Keratinocyte (primary cell): ENCODE results near the gene PRIMPOL. TPM values are rescaled to one million over a fixed set of nuclear protein-coding genes. Genes with fewer than 3 reads are reported as not detected.

Experiments
- DNase-seq: peaks from one replicate; pipeline ENCODE4 v3.0.0-alpha.2; 2011; ENCODE audit warnings: low read depth, missing footprints, low spot score
- FAIRE-seq: peaks from 2 replicates; lab custom pipeline; 2011; peaks lifted over from hg19 to GRCh38; lab: Jason Lieb, UNC
- H2AFZ ChIP-seq: 2 replicates; pipeline ENCODE4 v1.6.0; 2012; ENCODE audit warnings: low read length, control low read depth, inconsistent platforms; ENCODE audit not compliant: control insufficient read depth
- H3K27ac ChIP-seq: 2 replicates; pipeline ENCODE4 v1.5.1; 2011; ENCODE audit warnings: low read length; ENCODE audit not compliant: control insufficient read depth, insufficient read depth
- H3K27me3 ChIP-seq: 3 replicates; pipeline ENCODE4 v1.6.0; 2011; ENCODE audit warnings: low read length; ENCODE audit not compliant: control insufficient read depth, insufficient read depth; ENCODE audit errors: extremely low read depth
- H3K36me3 ChIP-seq, 2 experiments: 2 replicates in 1 of 2; 3 replicates in 1 of 2; pipeline ENCODE4 v1.5.1; 2011; ENCODE audit warnings: low read length in 2 of 2, mild to moderate bottlenecking in 1 of 2; ENCODE audit not compliant: control insufficient read depth in 2 of 2, insufficient read depth in 2 of 2; ENCODE audit errors: extremely low read depth in 1 of 2
- H3K4me1 ChIP-seq: 3 replicates; pipeline ENCODE4 v1.5.1; 2011; ENCODE audit warnings: low read length; ENCODE audit not compliant: control insufficient read depth, insufficient read depth; ENCODE audit errors: extremely low read depth
- H3K4me2 ChIP-seq: 3 replicates; pipeline ENCODE4 v1.6.0; 2011; ENCODE audit warnings: low read depth, low read length; ENCODE audit not compliant: control insufficient read depth, insufficient read depth; ENCODE audit errors: extremely low read depth
- H3K4me3 ChIP-seq, 3 experiments: fragments of 200-600 bp in 1 of 3; sonication (generic) in 1 of 3; 2 replicates in 2 of 3; 3 replicates in 1 of 3; pipeline ENCODE4 v1.5.1; 2011 to 2016; ENCODE audit warnings: low read length in 3 of 3, mild to moderate bottlenecking in 3 of 3, control low read depth in 2 of 3, inconsistent platforms in 1 of 3, low read depth in 1 of 3, mixed read lengths in 1 of 3, mixed run types in 1 of 3, moderate library complexity in 1 of 3; ENCODE audit not compliant: control insufficient read depth in 2 of 3, insufficient read depth in 2 of 3; ENCODE audit errors: extremely low read depth in 1 of 3
- H3K79me2 ChIP-seq: 2 replicates; pipeline ENCODE4 v1.6.0; 2012; ENCODE audit warnings: low read length; ENCODE audit not compliant: control insufficient read depth, insufficient read depth
- H3K9ac ChIP-seq: 3 replicates; pipeline ENCODE4 v1.6.0; 2011; ENCODE audit warnings: low read length; ENCODE audit not compliant: control insufficient read depth, insufficient read depth; ENCODE audit errors: extremely low read depth
- H3K9me1 ChIP-seq: 3 replicates; pipeline ENCODE4 v1.6.0; 2011; ENCODE audit warnings: low read length; ENCODE audit not compliant: control insufficient read depth, insufficient read depth; ENCODE audit errors: extremely low read depth
- H3K9me3 ChIP-seq: 2 replicates; pipeline ENCODE4 v1.5.1; 2012; ENCODE audit warnings: low read depth, low read length; ENCODE audit not compliant: control insufficient read depth
- H4K20me1 ChIP-seq: 3 replicates; pipeline ENCODE4 v1.6.0; 2011; ENCODE audit warnings: low read length; ENCODE audit not compliant: control insufficient read depth, insufficient read depth; ENCODE audit errors: extremely low read depth
- CTCF ChIP-seq, 3 experiments: IDR thresholded peaks in 1 of 3; conservative IDR thresholded peaks in 1 of 3; optimal IDR thresholded peaks in 1 of 3; 2 replicates in 2 of 3; 3 replicates in 1 of 3; pipeline versions ENCODE3 to v1.5.1; 2011; ENCODE audit warnings: low read length in 3 of 3, mild to moderate bottlenecking in 3 of 3, moderate library complexity in 2 of 3, control low read depth in 1 of 3, inconsistent platforms in 1 of 3; ENCODE audit not compliant: insufficient read depth in 2 of 3; ENCODE audit errors: extremely low read depth in 1 of 3
- EZH2 ChIP-seq: IDR thresholded peaks from one replicate; pipeline ENCODE4 v1.6.1; 2012; ENCODE audit warnings: inconsistent platforms, mild to moderate bottlenecking, low read length, moderate library complexity
- dilution Hi-C: fragments of 300-500 bp; cut with MboI; formaldehyde crosslinking; loops from one replicate; pipeline ENCODE4 v1.7.0; 2020; ENCODE audit warnings: low sequenced_read_pairs; ENCODE audit not compliant: extremely low pct_ligation_motif_present
- polyA plus RNA-seq, 5 experiments: library from polyadenylated mRNA; depleted of rRNA in 3 of 5; stranded (reverse) in 3 of 5; stranded (forward) in 1 of 5; unstranded in 1 of 5; fragments of >200 nt; gene quantifications; 1 replicate in 1 of 5; 2 replicates in 3 of 5; 3 replicates in 1 of 5; pipeline versions ENCODE4 v1.2.1 to v1.2.3, GENCODE V29; 2011 to 2012; ENCODE audit warnings: missing spikeins in 2 of 5, low read depth in 1 of 5, low replicate concordance in 1 of 5

Gene PRIMPOL
- polyA plus RNA-seq, 1 donor (not counting 4 experiments of a cell fraction or from before 2014, with no cell fraction given): 22.8 TPM

- Histone ChIP-seq H4K20me1 (no peaks in the 10 kb centered on the region), H3K4me2 (peak overlapping the region; percentile 77), H3K9ac (peak overlapping the region; percentile 86), H3K4me3 (peak overlapping the region; percentile 58 to 89 (median 89)), H2AFZ (no peak overlapping the region), H3K79me2 (peaks cover 59% of the 10 kb centered on the region), H3K4me1 (peaks cover 14% of the 10 kb centered on the region), H3K36me3 (peaks cover 0 to 8% of the 10 kb centered on the region in 2 experiments), H3K27ac (peak overlapping the region; percentile 81), H3K27me3 (no peaks in the 10 kb centered on the region), H3K9me3 (no peaks in the 10 kb centered on the region), H3K9me1 (no peaks in the 10 kb centered on the region)
- TF ChIP-seq CTCF (optimal IDR thresholded peaks at IDR 0.05 in 1 of 3, IDR thresholded peaks at IDR 0.05 in 1 of 3, conservative IDR thresholded peaks at IDR 0.05 in 1 of 3; ENCODE audit: extremely low read depth in 1 of 3, insufficient read depth in 2 of 3, low read length in 3 of 3) (no peak), EZH2 (no peak)
- DNase-seq (no peak), FAIRE-seq (no peak)
- dilution Hi-C loops: no loop called here
Measured at GRCh38 chr4:184648054-184648312, 1.6 kb upstream of the PRIMPOL start.

GRCh38 chr4:184648313-184649025 lies 1.1 kb upstream of the PRIMPOL start:
- Histone ChIP-seq H3K9ac (peak overlapping the region; percentile 86), H3K79me2 (peaks cover 57% of the 10 kb centered on the region), H3K36me3 (peaks cover 0 to 8% of the 10 kb centered on the region in 2 experiments), H4K20me1 (no peaks in the 10 kb centered on the region), H3K27me3 (no peaks in the 10 kb centered on the region), H3K4me2 (peak overlapping the region; percentile 77), H3K4me3 (peak overlapping the region; percentile 58 to 89 (median 89)), H3K9me1 (no peaks in the 10 kb centered on the region), H3K4me1 (peaks cover 14% of the 10 kb centered on the region), H3K9me3 (no peaks in the 10 kb centered on the region), H3K27ac (peak overlapping the region; percentile 81), H2AFZ (peak overlapping the region; percentile 47)
- DNase-seq: no peak
- peak; percentile 20 for FAIRE-seq
- TF ChIP-seq EZH2 (no peak), CTCF (optimal IDR thresholded peaks at IDR 0.05 in 1 of 3, IDR thresholded peaks at IDR 0.05 in 1 of 3, conservative IDR thresholded peaks at IDR 0.05 in 1 of 3; ENCODE audit: extremely low read depth in 1 of 3, insufficient read depth in 2 of 3, low read length in 3 of 3) (no peak)
- dilution Hi-C loops: no loop called here
